HepG2 (cell line): ENCODE results near the gene TLCD1. TPM values are rescaled to one million over a fixed set of nuclear protein-coding genes. Genes with fewer than 3 reads are reported as not detected.

Experiments used
- BATF2 ChIP-seq: sonication (generic); formaldehyde crosslinking; IDR thresholded peaks from 2 replicates; pipeline ENCODE4 v1.8.0; 2022; ENCODE audit warnings: mild to moderate bottlenecking, missing genetic modification reagents, moderate library complexity
- CEBPG ChIP-seq: IDR thresholded peaks from 2 replicates; pipeline ENCODE4 v1.6.1; 2016
- DPF2 ChIP-seq: sonication (generic); formaldehyde crosslinking; IDR thresholded peaks from 2 replicates; pipeline ENCODE4 v1.4.0; 2020; ENCODE audit warnings: mild to moderate bottlenecking, low read depth, missing genetic modification reagents, borderline replicate concordance
- DR1 ChIP-seq: sonication (generic); formaldehyde crosslinking; IDR thresholded peaks from 2 replicates; pipeline ENCODE4 v1.8.0; 2021; ENCODE audit warnings: mild to moderate bottlenecking, missing genetic modification reagents, inconsistent platforms
- FOXK2 ChIP-seq: fragments of 450-650 bp; IDR thresholded peaks from 2 replicates; pipeline ENCODE4 v1.6.1; 2016
- HNF1B ChIP-seq: sonication (generic); formaldehyde crosslinking; IDR thresholded peaks from 2 replicates; pipeline ENCODE4 v1.5.1; 2020; ENCODE audit warnings: mild to moderate bottlenecking, moderate library complexity, missing genetic modification reagents
- HOXA3 ChIP-seq: sonication (generic); formaldehyde crosslinking; IDR thresholded peaks from 2 replicates; pipeline ENCODE4 v1.5.0; 2020; ENCODE audit warnings: missing genetic modification reagents
- KDM1A ChIP-seq: IDR thresholded peaks from 2 replicates; pipeline ENCODE4 v1.6.1; 2016; ENCODE audit warnings: missing compliant biosample characterization
- KDM2A ChIP-seq: sonication (generic); formaldehyde crosslinking; IDR thresholded peaks from 2 replicates; pipeline ENCODE4 v1.4.0; 2020; ENCODE audit warnings: low read depth, missing genetic modification reagents, borderline replicate concordance
- KDM5A ChIP-seq: fragments of 200-600 bp; sonication (generic); IDR thresholded peaks from 2 replicates; pipeline ENCODE4 v1.7.0; 2018; ENCODE audit warnings: antibody characterized with exemption, mild to moderate bottlenecking, low read length, borderline replicate concordance
- KDM6A ChIP-seq: IDR thresholded peaks from 2 replicates; pipeline ENCODE4 v1.6.1; 2016; ENCODE audit warnings: low read depth
- POLR2AphosphoS2 ChIP-seq: IDR thresholded peaks from 2 replicates; pipeline ENCODE4 v1.6.1; 2011; ENCODE audit warnings: low read depth, low read length, improper control_type of control experiment
- SSRP1 ChIP-seq: IDR thresholded peaks from 2 replicates; pipeline ENCODE4 v1.6.1; 2016; ENCODE audit warnings: control low read depth
- TBP ChIP-seq: sonication (generic); formaldehyde crosslinking; IDR thresholded peaks from 2 replicates; pipeline ENCODE4 v1.5.0; 2020; ENCODE audit warnings: missing genetic modification reagents
- TFDP1 ChIP-seq: IDR thresholded peaks from 2 replicates; pipeline ENCODE4 v1.6.1; 2016; ENCODE audit warnings: missing compliant biosample characterization, missing genetic modification reagents, borderline replicate concordance
- TMF1 ChIP-seq: sonication (generic); formaldehyde crosslinking; IDR thresholded peaks from 2 replicates; pipeline ENCODE4 v1.8.1; 2022; ENCODE audit warnings: low read depth, missing genetic modification reagents
- WIZ ChIP-seq: sonication (generic); formaldehyde crosslinking; IDR thresholded peaks from 2 replicates; pipeline ENCODE4 v1.5.1; 2020; ENCODE audit warnings: mild to moderate bottlenecking, missing genetic modification reagents
- XBP1 ChIP-seq: sonication (generic); formaldehyde crosslinking; IDR thresholded peaks from 2 replicates; pipeline ENCODE4 v1.5.0; 2020; ENCODE audit warnings: missing genetic modification reagents
- ZFP1 ChIP-seq: IDR thresholded peaks from 2 replicates; pipeline ENCODE4 v1.6.1; 2016
- ZMYM2 ChIP-seq: sonication (generic); formaldehyde crosslinking; IDR thresholded peaks from 2 replicates; pipeline ENCODE4 v1.8.0; 2022; ENCODE audit warnings: mild to moderate bottlenecking, missing genetic modification reagents
- ZNF274 ChIP-seq: sonication (generic); formaldehyde crosslinking; IDR thresholded peaks from 2 replicates; pipeline ENCODE4 v1.5.1; 2020; ENCODE audit warnings: mild to moderate bottlenecking, missing genetic modification reagents
- ZNF331 ChIP-seq: sonication (generic); formaldehyde crosslinking; IDR thresholded peaks from 2 replicates; pipeline ENCODE4 v1.4.0; 2020; ENCODE audit warnings: missing genetic modification reagents
- ZNF552 ChIP-seq: sonication (generic); formaldehyde crosslinking; IDR thresholded peaks from 2 replicates; pipeline ENCODE4 v1.9.0; 2022; ENCODE audit warnings: missing genetic modification reagents, mild to moderate bottlenecking, borderline replicate concordance
- ZNF605 ChIP-seq: sonication (generic); formaldehyde crosslinking; IDR thresholded peaks from 2 replicates; pipeline ENCODE4 v1.8.0; 2022; ENCODE audit warnings: mild to moderate bottlenecking, missing genetic modification reagents
- polyA plus RNA-seq, 8 experiments: library from polyadenylated mRNA; depleted of rRNA in 3 of 8; stranded (reverse) in 7 of 8; unstranded in 1 of 8; fragments of >200 nt; fragmentation: Illumina TruSeq in 4 of 8; extraction: Trizol in 4 of 8; gene quantifications; 2 replicates each; pipeline versions ENCODE4 v1.2.1 to v1.2.3, GENCODE V29; 2011 to 2016; ENCODE audit warnings: low read depth in 4 of 8, missing spikeins in 1 of 8, mixed read lengths in 1 of 8; ENCODE audit not compliant: insufficient read depth in 1 of 8
- total RNA-seq, 5 experiments: library from RNA; depleted of rRNA; stranded (reverse); fragments of >200 nt; fragmentation: Illumina TruSeq; extraction: Trizol; gene quantifications; 2 replicates each; pipeline ENCODE4 v1.2.3, GENCODE V29; 2016; ENCODE audit warnings: low read depth in 1 of 5
- TF ChIP-seq, protein P1 (sequence below): IDR thresholded peaks from 2 replicates; pipeline ENCODE4 v1.6.1; 2012; ENCODE audit warnings: low read length, improper control_type of control experiment

TLCD1 gene
- total and polyA plus RNA-seq, 2 of the 13 experiments (the other 11 are each of a cell fraction or from before 2014, with no cell fraction given), result 14.9 to 19.6 TPM

DNA sequence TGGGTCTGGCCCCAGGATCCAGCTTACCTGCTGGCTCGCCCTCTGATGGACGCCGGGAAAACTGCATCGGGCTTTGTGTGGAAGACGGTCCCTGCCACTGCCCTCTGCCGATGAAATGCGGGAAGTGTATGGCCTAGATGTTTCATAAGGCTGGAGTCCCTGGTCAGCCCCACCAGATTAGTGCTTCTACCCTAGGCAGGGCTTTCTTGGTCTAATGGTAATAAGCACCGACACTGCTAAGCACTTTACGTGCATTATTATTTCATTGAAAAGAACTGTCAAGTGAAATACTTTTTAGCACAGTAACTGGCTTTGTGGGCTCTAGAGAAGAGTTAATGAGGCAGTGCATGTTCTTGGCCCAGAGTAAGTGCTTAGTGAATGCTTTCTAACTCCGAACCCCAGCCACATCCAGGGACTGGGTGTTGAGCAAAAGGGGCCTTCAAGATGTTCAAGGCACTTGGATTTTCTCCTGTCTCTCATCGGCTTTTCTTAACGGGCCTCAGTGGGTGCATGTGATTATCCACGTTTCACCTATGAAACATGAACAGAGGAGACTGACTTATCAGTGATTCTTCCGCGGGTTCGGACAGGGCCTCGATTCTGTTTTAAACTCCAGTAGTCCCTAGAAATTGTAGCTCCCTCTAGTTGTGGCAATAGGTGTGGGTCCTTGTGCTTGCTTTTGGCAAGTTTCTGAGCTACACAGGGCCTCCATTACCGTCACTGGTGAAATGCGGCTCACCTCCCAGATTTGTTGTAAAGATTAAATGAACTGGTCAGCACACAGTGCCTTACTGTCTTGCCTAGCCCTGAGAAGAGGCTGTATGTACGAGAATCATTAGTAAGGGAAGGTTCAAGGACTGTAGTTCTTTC, 24.4 kb upstream of the TLCD1 start (continued):
- TF ChIP-seq DPF2 (CRISPR knock-in tag), result no peak
- TF ChIP-seq TBP (CRISPR knock-in tag), result no peak
- TF ChIP-seq ZNF274 (CRISPR knock-in tag), result no peak
- peak; percentile 94 for TF ChIP-seq KDM2A (CRISPR knock-in tag)
- peak; percentile 93 for TF ChIP-seq SSRP1
- TF ChIP-seq ZFP1, result 0 out of 2 replicates have a peak, but pooled peaks have one; percentile 24
- TF ChIP-seq POLR2AphosphoS2, result no peak; the same call in none of the 2 replicates
- no peak for TF ChIP-seq ZMYM2 (CRISPR knock-in tag)
- TF ChIP-seq HNF1B (CRISPR knock-in tag), result no peak; the same call in 1 of the 2 replicates
- TF ChIP-seq XBP1 (CRISPR knock-in tag), result no peak
- TF ChIP-seq ZNF331 (CRISPR knock-in tag), result peak; percentile 69; the same call in 1 of the 2 replicates
- TF ChIP-seq HOXA3 (CRISPR knock-in tag), result peak; percentile 55
- no peak for TF ChIP-seq KDM5A
- no peak for TF ChIP-seq TFDP1 (CRISPR knock-in tag)
- no peak; the same call in 1 of the 2 replicates for TF ChIP-seq ZNF552 (CRISPR knock-in tag)
- TF ChIP-seq ZNF605 (CRISPR knock-in tag), result peak; percentile 39; the same call in 1 of the 2 replicates
- TF ChIP-seq TMF1 (CRISPR knock-in tag), result peak; percentile 37; the same call in 1 of the 2 replicates
- TF ChIP-seq BATF2, result no peak
- TF ChIP-seq, protein P1, sequence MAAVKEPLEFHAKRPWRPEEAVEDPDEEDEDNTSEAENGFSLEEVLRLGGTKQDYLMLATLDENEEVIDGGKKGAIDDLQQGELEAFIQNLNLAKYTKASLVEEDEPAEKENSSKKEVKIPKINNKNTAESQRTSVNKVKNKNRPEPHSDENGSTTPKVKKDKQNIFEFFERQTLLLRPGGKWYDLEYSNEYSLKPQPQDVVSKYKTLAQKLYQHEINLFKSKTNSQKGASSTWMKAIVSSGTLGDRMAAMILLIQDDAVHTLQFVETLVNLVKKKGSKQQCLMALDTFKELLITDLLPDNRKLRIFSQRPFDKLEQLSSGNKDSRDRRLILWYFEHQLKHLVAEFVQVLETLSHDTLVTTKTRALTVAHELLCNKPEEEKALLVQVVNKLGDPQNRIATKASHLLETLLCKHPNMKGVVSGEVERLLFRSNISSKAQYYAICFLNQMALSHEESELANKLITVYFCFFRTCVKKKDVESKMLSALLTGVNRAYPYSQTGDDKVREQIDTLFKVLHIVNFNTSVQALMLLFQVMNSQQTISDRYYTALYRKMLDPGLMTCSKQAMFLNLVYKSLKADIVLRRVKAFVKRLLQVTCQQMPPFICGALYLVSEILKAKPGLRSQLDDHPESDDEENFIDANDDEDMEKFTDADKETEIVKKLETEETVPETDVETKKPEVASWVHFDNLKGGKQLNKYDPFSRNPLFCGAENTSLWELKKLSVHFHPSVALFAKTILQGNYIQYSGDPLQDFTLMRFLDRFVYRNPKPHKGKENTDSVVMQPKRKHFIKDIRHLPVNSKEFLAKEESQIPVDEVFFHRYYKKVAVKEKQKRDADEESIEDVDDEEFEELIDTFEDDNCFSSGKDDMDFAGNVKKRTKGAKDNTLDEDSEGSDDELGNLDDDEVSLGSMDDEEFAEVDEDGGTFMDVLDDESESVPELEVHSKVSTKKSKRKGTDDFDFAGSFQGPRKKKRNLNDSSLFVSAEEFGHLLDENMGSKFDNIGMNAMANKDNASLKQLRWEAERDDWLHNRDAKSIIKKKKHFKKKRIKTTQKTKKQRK, result no peak
- no peak for TF ChIP-seq WIZ (CRISPR knock-in tag)
- no peak for TF ChIP-seq DR1 (CRISPR knock-in tag)
- TF ChIP-seq FOXK2, result no peak
- TF ChIP-seq KDM1A, result no peak
- no peak for TF ChIP-seq KDM6A (CRISPR knock-in tag)
- peak; percentile 47; the same call in 1 of the 2 replicates for TF ChIP-seq CEBPG (CRISPR knock-in tag)
